ENCODE data around the gene PRICKLE2.

Gene PRICKLE2

GRCh38 chr3:64213962-64214379, 11.3 kb downstream of the PRICKLE2 start:
- peak; percentile 73 for ATAC-seq
- no peak for TF ChIP-seq BACH2 (CRISPR knock-in tag; IDR thresholded peaks at IDR 0.05; ENCODE audit: borderline replicate concordance)
- no peak for TF ChIP-seq TSHZ2 (CRISPR knock-in tag; IDR thresholded peaks at IDR 0.05)
- TF ChIP-seq ESRRG (CRISPR knock-in tag; IDR thresholded peaks at IDR 0.05): no peak
- TF ChIP-seq GLIS3 (CRISPR knock-in tag; IDR thresholded peaks at IDR 0.05): no peak
- no peak for TF ChIP-seq CSDC2 (CRISPR knock-in tag; IDR thresholded peaks at IDR 0.05)
- no peak for TF ChIP-seq TCF4 (CRISPR knock-in tag; IDR thresholded peaks at IDR 0.05; ENCODE audit: borderline replicate concordance)
- no peak for TF ChIP-seq CREB5 (CRISPR knock-in tag; IDR thresholded peaks at IDR 0.05; ENCODE audit: low read depth)
- TF ChIP-seq PPARA (CRISPR knock-in tag; IDR thresholded peaks at IDR 0.05; ENCODE audit: borderline replicate concordance): no peak
- TF ChIP-seq ISL1 (CRISPR knock-in tag; IDR thresholded peaks at IDR 0.05): peak; percentile 60
- TF ChIP-seq TOX (CRISPR knock-in tag; IDR thresholded peaks at IDR 0.05; ENCODE audit: borderline replicate concordance): 0 out of 2 replicates have a peak, but pooled peaks have one; percentile 12

GRCh38 chr3:64213224-64213878, 11.9 kb downstream of the PRICKLE2 start:
- TF ChIP-seq TSHZ2 (CRISPR knock-in tag; IDR thresholded peaks at IDR 0.05) (no peak), TCF4 (CRISPR knock-in tag; IDR thresholded peaks at IDR 0.05; ENCODE audit: borderline replicate concordance) (no peak)
- no peak for ATAC-seq

GRCh38 chr3:64209866-64210621, 15.2 kb downstream of the PRICKLE2 start:
- no peak for TF ChIP-seq RARB (CRISPR knock-in tag; IDR thresholded peaks at IDR 0.05)
- no peak for TF ChIP-seq OSR1 (CRISPR knock-in tag; IDR thresholded peaks at IDR 0.05)
- TF ChIP-seq PPARA (CRISPR knock-in tag; IDR thresholded peaks at IDR 0.05; ENCODE audit: borderline replicate concordance): no peak
- no peak for TF ChIP-seq ZFP30 (CRISPR knock-in tag; IDR thresholded peaks at IDR 0.05)
- no peak for TF ChIP-seq SNAI2 (CRISPR knock-in tag; IDR thresholded peaks at IDR 0.05)
- TF ChIP-seq ZNF70 (CRISPR knock-in tag; IDR thresholded peaks at IDR 0.05): no peak
- TF ChIP-seq ISL1 (CRISPR knock-in tag; IDR thresholded peaks at IDR 0.05): no peak
- TF ChIP-seq ARNTL (CRISPR knock-in tag; IDR thresholded peaks at IDR 0.05; ENCODE audit: borderline replicate concordance, low read depth): no peak
- no peak for TF ChIP-seq PATZ1 (CRISPR knock-in tag; IDR thresholded peaks at IDR 0.05; ENCODE audit: borderline replicate concordance)
- TF ChIP-seq ZNF565 (CRISPR knock-in tag; conservative IDR thresholded peaks at IDR 0.05; ENCODE audit: low read depth): no peak
- peak; percentile 37 for ATAC-seq

Measured in SK-N-SH treated with all-trans-retinoic acid at 6 μM for 48 hours (cell line).